22Rv1 (cell line): ENCODE data around the gene CHMP4A.

ENCODE experiments used
- H3K27ac ChIP-seq: fragments of 450-650 bp; 2 replicates; pipeline ENCODE4 v1.5.1; 2017
- CTCF ChIP-seq: fragments of 450-650 bp; IDR thresholded peaks from 2 replicates; pipeline ENCODE4 v1.5.1; 2017; ENCODE audit warnings: mild to moderate bottlenecking
- ZFX ChIP-seq: fragments of 450-650 bp; IDR thresholded peaks from 2 replicates; pipeline ENCODE4 v1.6.1; 2017; ENCODE audit warnings: antibody characterized with exemption, borderline replicate concordance

Gene CHMP4A

GRCh38 chr14:24171422-24172260, 41.6 kb downstream of the CHMP4A start, which contains the start of gene REC8:
REC8 (plus strand) TSS chr14:24172080; CDS start chr14:24172553, 473 bp downstream.
- TF ChIP-seq ZFX (no peak), CTCF (no peak)
- H3K27ac ChIP-seq: no peak within 1 kb of the TSS

- TF ChIP-seq CTCF: no peak
- no peak for TF ChIP-seq ZFX
- no peak overlapping the region for H3K27ac ChIP-seq
Observed at GRCh38 chr14:24167469-24168114, 45.7 kb downstream of the CHMP4A start.

DNA sequence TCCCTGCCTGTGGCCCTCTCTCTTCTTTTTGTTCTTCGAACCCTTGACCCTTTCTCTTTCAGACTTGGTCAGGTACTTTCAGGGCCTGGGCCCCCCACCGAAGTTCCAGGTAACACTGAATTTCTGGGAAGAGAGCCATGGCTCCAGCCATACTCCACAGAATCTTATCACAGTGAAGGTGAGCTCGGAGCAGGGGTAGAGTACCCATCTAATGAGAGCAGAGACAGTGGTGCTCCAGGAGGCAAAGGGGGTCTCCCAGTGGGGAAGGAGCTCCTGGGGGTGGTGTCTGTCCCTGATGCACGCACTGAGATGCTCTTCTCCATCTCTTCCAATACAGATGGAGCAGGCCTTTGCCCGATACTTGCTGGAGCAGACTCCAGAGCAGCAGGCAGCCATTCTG, 47.5 kb downstream of the CHMP4A start:
- no peak overlapping the region for H3K27ac ChIP-seq
- TF ChIP-seq CTCF (no peak), ZFX (no peak)

DNA sequence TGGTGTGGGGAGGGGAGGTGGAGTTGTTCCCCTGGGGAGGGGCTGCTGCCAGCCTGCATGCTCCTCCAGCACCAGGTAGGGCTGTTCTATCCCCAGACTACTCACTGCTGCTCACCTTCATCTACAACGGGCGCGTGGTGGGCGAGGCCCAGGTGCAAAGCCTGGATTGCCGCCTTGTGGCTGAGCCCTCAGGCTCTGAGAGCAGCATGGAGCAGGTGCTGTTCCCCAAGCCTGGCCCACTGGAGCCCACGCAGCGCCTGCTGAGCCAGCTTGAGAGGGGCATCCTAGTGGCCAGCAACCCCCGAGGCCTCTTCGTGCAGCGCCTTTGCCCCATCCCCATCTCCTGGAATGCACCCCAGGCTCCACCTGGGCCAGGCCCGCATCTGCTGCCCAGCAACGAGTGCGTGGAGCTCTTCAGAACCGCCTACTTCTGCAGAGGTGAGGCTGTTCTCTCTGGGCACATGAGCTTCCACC, 48.7 kb downstream of the CHMP4A start:
- no peak overlapping the region for H3K27ac ChIP-seq
- no peak for TF ChIP-seq ZFX
- no peak for TF ChIP-seq CTCF

DNA sequence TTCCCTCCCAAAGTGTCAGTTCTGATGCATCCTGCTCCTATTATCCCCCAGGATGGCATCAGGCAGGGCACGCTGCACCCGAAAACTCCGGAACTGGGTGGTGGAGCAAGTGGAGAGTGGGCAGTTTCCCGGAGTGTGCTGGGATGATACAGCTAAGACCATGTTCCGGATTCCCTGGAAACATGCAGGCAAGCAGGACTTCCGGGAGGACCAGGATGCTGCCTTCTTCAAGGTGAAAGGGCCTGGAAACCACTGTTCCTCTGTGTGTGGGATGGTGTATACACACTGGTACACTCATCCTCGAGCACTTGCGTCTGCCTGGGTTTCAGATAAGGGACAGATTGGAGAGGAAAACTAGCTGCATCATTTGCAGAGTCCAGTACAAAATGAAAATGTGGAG, 51.2 kb downstream of the CHMP4A start:
- TF ChIP-seq ZFX (no peak), CTCF (no peak)
- H3K27ac ChIP-seq: peak overlapping the region; percentile 64

DNA sequence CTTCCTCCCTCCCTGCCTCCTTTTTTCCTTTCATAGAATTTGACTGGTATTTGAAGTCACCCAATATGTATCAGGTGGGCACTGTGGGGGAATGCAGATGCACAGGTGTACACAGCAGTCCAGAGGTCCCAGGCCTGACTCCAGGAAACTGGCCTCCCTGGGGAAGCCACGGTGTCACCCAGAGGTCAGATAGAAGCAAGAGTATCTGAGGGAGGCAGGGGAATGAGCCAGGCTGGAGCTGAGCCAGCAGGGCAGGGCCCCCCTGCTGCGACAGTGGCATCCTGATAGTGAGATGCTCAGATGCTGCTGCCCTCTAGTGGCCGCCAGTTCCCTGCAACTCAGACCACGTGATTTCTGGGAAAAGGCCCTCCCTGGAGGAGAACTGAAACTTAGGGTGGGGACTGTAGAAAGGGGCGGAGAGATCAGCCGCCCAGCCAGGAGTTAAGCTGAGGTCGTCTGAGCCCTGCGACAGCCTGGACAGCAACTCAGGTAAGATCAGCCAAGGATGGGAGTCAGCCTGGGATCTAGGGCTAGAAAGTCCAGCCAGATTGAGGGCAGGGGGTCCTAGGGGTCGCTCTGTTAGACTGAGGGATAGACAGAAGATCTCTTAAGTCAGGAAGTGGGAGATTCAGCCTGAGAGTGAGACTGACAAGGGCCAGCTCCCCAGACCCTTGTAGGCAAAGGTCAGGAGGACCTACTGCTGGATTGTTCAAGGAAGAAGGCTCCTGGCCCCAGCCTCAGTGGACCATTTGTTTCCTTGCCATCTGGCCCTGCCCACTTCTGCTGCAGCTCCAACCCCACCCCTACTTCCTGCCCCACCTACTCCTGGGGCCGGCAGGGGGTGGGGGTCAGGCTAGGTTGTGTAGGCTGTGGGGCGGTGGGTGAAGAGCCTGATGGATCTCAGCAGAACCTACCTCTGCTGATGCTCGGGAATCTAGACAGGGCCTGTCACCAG, 52.2 kb downstream of the CHMP4A start, which contains the start of gene IRF9:
Gene IRF9, plus strand, starts transcription at position 416 of the 955 bp plus-strand sequence. CDS start 880 bp downstream, outside the sequence.
- TF ChIP-seq CTCF (peak; percentile 96), ZFX (no peak)
- H3K27ac ChIP-seq: peak within 1 kb of the TSS; percentile 64
